AG08396 (cell line): ENCODE results near the gene HCRT.
A peak's percentile ranks its signal among the peaks of the same experiment; 100 is the strongest.
"Not testable (repeated sequence)": the region's sequence is repeated elsewhere in the genome, so short reads cannot be mapped to it uniquely, and the experiment has no call there.

Source experiments
- DNase-seq: peaks from one replicate; pipeline ENCODE4 v3.0.0; 2012; ENCODE audit warnings: low spot score, mixed read lengths

HCRT gene

GRCh38 chr17:42184713-42185620 is at the start of gene HCRT:
TSS of gene HCRT (minus strand) at chr17:42185452. CDS start at chr17:42185365, 87 bp downstream.
- DNase-seq: no peak

DNA sequence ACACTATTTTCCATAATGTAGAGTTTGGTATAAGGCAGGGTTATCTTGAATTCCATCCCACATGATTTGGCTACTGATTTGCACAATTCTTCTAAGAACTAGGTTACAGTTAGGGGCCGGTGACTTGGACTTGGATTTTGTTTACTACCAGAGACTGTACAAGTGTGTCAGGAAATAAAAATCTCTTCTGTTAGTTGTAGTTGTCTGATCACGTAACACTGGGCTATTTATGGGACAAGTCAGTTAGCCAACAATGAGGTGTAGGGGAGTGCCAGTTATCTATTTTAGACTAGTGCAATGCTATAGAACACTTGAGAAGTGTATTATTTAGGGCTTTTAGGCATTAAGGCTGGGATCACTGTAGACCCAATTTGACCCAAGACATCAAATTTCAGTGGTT is 48.7 kb upstream of the HCRT start:
- no peak for DNase-seq

DNA sequence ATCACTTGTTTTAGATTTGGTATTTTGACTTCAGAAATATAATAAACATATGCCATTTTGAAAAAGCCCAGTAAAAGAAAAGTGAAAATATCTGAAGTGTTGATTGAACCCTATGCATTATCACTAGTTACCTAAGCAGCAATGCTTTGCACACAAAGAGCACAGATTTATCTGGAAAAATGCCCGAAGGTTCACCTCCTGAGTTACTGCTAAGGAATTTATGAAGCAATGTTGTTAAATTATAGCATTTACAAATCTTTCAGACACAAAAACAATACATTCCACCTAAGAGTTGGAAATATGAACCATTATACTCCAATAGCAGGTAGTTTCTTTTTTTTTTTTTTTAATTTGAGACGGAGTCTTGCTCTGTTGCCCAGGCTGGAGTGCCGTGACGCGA is 47.9 kb upstream of the HCRT start:
- DNase-seq: no peak

GRCh38 chr17:42230225-42230624 is 45.0 kb upstream of the HCRT start:
- DNase-seq: no peak

DNA sequence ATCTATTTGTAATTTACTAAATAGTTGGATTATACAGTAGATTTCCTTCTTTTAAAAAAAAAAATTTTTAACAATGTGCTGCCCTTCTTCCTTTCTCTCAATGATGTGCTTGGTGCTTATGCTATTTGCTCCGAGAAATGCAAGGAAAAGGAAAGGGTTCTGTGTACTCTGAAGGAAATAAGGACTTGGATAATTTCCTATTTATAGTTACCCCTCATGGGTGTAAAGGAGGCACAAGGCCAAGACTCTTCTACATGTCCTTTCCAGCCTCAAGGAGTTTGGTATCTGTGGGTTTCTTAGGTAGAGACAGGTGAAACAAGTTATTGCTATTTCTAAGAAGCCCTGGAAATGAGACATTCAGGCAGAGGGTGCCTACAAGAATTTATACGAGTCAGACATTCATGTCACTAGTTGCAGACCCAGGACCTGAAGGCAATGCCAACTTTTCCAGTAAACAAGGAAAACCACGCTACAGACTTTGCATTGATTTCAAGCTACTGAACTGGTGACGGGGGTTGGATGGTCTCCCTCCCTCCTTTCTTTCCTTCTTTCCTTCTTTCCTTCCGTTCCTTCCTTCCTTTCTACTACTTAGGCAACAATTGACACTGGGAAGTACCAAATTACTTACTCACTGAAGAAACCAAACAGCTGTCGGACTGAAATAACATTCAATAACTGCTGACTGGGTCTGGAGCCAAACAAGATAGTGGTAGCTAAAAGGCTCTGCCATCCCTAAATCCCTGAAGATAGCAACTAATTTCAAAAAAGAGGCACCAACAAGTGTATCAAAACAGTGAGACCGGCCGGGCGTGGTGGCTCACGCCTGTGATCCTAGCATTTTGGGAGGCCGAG is 42.8 kb upstream of the HCRT start:
- DNase-seq: peak; percentile 35

- no peak for DNase-seq
Observed at GRCh38 chr17:42225646-42226045, 40.4 kb upstream of the HCRT start.

DNA sequence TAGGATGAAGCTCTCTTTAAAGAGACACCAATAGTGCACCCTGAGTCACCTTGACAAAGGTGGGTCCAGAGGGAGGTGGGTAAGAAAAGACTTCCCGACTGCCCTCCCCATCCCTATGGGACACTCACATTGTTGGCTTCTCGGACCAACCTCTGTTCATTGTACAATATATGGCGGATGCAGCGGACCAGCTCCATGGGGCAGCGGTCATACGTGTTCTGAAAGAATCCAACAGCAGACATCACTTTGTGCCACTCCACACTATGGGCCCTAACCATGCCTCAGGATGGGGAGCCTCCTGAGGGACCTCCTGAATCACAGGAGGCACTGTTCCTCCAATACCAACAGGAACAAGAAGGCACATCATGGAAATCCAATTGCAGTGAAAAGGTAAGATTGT is 39.4 kb upstream of the HCRT start:
- DNase-seq: no peak

DNA sequence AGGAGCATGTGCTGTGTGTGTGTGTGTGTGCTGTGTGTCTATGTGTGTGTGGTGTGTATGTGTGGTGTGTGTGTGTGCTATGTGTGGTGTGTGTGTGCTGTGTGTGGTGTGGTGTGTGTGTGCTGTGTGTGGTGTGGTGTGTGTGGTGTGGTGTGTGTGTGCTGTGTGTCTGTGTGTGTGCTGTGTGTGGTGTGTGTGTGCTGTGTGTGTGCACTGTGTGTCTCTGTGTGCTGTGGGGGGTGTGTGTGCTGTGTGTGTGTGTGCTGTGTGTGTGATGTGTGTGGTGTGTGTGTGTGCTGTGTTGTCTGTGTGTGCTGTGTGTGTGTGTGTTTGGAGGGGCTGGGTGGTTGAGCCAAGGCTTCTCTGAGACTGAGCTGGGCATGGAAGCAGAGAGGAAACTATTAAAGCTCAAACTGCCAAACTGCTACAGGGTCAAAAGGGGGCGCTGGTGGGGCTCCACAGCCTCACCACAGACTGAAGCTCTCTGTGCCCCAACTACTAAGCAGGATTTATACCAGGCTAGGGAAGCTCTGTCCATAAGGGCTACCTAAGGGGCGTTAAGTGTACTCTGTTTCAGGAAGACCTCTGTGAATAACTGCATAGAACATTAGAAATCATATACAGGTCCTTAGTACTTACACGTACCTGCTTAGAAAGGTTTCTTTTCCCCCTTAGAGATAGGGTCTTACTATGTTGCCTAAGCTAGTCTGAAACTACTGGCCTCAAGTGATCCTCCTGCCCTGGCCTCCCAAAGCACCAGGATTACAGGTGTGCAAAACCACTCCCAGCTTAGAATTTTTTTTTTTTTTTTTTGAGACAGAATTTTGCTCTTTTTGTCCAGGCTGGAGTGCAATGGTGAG is 36.9 kb upstream of the HCRT start:
- DNase-seq: peak; percentile 75

DNA sequence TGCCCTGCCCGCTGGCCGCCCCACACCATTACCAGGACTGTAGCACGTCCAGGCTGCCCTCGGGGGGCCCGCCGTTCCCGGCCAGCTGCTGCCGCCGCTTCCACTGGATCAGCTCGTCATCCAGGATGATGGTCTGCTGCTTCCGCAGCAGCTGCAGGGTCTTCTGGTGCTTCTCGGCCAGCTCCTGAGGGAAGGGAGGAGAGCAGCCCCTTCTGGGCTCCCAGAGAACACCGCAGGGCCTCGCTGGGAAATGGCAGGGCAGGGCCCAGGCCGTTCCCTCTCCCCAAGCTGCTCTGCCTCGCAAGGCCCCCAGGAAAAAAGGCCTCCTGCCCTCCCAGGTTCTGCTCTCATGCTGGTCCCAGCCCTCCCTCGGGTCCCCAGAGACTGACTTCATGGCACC is 34.0 kb upstream of the HCRT start:
- DNase-seq: not testable (repeated sequence)

- no peak for DNase-seq
Observed at GRCh38 chr17:42214156-42214555, 28.9 kb upstream of the HCRT start.

- DNase-seq: no peak
Observed at GRCh38 chr17:42212382-42212781, 27.1 kb upstream of the HCRT start.

DNA sequence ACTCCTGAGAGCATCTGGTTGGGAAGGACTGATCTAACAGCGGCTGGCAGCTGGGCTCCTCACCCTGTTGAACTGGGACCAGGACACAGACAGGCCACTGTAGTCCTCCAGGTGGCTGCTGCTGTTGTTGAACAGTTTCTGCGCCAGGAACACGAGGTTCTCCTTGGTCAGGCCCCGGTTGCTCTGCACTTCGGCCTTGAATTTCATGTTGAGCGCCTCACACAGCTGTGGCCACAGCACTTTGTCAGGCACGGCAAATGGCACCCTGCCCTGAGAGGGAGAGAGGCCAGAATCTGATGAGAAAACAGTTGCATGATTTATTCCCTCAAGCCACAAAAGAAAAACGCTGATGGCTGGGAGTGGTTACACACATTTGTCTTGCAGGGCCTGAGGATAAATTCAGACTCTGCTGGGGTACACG is 26.7 kb upstream of the HCRT start:
- peak; percentile 39 for DNase-seq

- no peak for DNase-seq
Observed at GRCh38 chr17:42210046-42210445, 24.8 kb upstream of the HCRT start.

GRCh38 chr17:42206153-42206612 is 20.9 kb upstream of the HCRT start:
- DNase-seq: not testable (repeated sequence)

GRCh38 chr17:42203354-42203753 is 18.1 kb upstream of the HCRT start:
- DNase-seq: no peak

- DNase-seq: no peak
Observed at GRCh38 chr17:42202696-42203095, 17.4 kb upstream of the HCRT start.

DNA sequence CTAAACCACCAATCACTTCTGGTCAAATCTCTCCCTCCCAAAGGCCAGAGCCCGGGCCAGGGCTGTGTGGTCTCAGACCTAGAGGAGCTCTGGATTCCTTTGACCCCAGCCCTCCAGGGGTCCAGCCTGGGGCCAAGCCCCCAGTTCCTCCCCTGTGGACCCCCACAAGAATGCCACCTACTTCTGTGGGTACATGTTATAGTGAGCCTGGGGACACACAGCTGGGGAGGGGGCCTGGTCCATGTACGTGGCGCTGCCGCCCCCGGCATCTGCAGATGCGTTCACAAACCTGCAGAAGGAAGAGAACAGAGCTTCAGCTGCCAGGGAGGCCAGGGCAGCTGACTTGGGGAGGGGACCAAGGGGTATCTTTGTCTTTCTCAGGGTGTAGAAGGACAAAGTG is 16.9 kb upstream of the HCRT start:
- DNase-seq: no peak

DNA sequence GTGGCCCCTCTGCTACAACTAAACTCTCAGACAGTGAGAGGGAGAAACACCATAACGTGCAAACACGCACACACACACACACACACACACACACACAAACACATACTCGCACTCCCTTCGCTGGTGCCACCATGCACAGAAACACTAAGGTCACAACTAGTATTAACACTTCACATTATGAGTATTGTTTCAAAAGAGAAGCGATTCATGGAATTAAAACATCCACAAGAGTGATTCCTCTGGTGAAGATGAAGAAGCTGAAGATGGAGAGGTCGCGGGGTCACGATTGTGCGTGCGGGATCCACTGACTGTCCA is 16.2 kb upstream of the HCRT start:
- DNase-seq: no peak

DNA sequence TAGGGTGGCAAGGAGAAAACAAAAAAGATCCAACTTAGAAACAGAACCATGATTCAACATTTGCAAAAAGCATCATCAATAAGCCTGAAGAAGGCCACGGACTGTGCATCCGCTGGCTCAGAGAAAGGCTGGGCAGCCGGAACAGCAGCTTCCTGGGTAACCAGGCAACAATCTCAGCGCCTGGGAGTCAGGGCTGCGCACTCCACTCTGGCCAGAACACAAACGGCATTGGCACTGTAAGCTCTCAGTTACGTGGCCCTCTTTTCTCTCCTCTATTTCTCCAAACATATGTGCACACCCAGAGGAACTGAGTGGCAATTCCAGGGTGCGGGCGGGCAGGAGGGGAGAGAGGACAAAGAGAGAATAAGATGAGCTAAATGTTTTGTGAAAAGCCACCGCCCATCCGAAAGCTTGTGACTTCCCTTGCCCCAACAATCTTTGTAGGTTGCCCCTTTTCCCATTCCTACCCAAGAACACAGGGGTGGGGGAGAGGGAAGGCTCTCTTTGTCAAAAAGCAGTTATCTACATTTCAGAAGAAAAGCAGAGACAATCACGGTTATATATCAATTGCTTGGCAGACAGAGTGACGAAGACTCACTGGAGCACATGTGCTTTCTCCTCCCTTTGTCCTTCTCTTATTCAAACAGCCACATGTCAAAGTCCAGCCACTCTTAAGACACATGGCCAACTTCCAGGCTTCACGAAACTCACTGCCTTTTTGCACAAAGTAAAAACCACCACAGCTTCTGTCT is 15.6 kb upstream of the HCRT start:
- DNase-seq: peak; percentile 46

- DNase-seq: no peak
Observed at GRCh38 chr17:42199416-42200011, 14.3 kb upstream of the HCRT start.

GRCh38 chr17:42198897-42199296 is 13.6 kb upstream of the HCRT start:
- no peak for DNase-seq
